Activated T-cell treated with anti-CD3 and anti-CD28 coated beads, Interleukin-2, amount 50 U/mL, for 72 hours (primary cell): ENCODE results near the gene GABBR2. TPM values are rescaled to one million over a fixed set of nuclear protein-coding genes. Genes with fewer than 3 reads are reported as not detected.
A peak's percentile ranks its signal among the peaks of the same experiment; 100 is the strongest.
"Not testable (repeated sequence)": the region's sequence is repeated elsewhere in the genome, so short reads cannot be mapped to it uniquely, and the experiment has no call there.

ENCODE experiments used
- ATAC-seq, 2 donors: fragments of 150-1000 bp; cut with Tn5 transposase; replicated peaks in 1 of 2; 2 replicates each; pipeline ENCODE4 v1.10.0; 2021; ENCODE audit warnings: moderate library complexity in 2 of 2, mild to moderate bottlenecking in 1 of 2
- DNase-seq, 2 donors: peaks; one replicate each; pipeline ENCODE4 v3.0.0; 2021 to 2022; ENCODE audit warnings: mixed read lengths in 1 of 2
- H3K27ac Mint-ChIP-seq: one replicate; pipeline ENCODE4 v1.8.0; 2022; ENCODE audit warnings: mild to moderate bottlenecking, moderate library complexity, mixed read lengths
- H3K27me3 Mint-ChIP-seq: one replicate; pipeline ENCODE4 v1.8.0; 2022; ENCODE audit warnings: low read depth, mixed read lengths
- H3K36me3 Mint-ChIP-seq, 2 donors: one replicate each; pipeline ENCODE4 v1.8.0; 2022; ENCODE audit warnings: mixed read lengths in 2 of 2, mild to moderate bottlenecking in 1 of 2; ENCODE audit not compliant: insufficient read depth in 2 of 2
- H3K4me1 Mint-ChIP-seq: one replicate; pipeline ENCODE4 v1.8.0; 2022; ENCODE audit warnings: low read depth, mixed read lengths
- H3K4me3 Mint-ChIP-seq, 2 donors: one replicate each; pipeline ENCODE4 v1.8.0; 2022; ENCODE audit warnings: mild to moderate bottlenecking in 2 of 2, mixed read lengths in 2 of 2, moderate library complexity in 2 of 2
- H3K9me3 Mint-ChIP-seq, 2 donors: one replicate each; pipeline ENCODE4 v1.8.0; 2022; ENCODE audit warnings: mixed read lengths in 2 of 2
- total RNA-seq, 2 donors: library from RNA; stranded (reverse); gene quantifications; one replicate each; pipeline ENCODE4 v1.2.3, GENCODE V29; 2022

GABBR2 gene
- total RNA-seq, 2 donors from 2014 or later: not detected

DNA sequence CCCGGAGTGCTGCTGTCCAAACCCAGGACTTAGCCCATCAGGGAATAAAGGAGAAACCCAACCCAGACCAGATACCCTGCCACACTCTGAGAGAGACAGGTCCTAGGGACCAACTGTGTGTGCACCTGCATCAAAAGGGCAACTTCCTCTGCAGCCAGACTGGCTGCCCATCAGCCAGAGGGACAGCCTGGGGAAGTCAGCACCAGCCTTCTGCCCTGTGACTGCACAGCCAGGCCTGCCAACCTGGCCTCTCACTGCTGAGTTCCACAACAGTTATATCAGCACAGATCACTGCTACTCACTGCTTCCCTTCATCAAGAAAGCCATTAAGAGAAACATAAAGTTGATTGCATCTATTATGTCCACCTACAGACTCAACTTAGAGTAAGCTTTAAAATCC, 18.0 kb downstream of the GABBR2 start:
- no peaks in the 10 kb centered on the region for H3K4me1 Mint-ChIP-seq
- peaks cover 23% of the 10 kb centered on the region for H3K27me3 Mint-ChIP-seq
- no peak overlapping the region for H3K27ac Mint-ChIP-seq
- no peaks in the 10 kb centered on the region for H3K9me3 Mint-ChIP-seq
- ATAC-seq (no peak), DNase-seq (no peak)
- no peaks in the 10 kb centered on the region for H3K36me3 Mint-ChIP-seq
- no peak overlapping the region for H3K4me3 Mint-ChIP-seq

DNA sequence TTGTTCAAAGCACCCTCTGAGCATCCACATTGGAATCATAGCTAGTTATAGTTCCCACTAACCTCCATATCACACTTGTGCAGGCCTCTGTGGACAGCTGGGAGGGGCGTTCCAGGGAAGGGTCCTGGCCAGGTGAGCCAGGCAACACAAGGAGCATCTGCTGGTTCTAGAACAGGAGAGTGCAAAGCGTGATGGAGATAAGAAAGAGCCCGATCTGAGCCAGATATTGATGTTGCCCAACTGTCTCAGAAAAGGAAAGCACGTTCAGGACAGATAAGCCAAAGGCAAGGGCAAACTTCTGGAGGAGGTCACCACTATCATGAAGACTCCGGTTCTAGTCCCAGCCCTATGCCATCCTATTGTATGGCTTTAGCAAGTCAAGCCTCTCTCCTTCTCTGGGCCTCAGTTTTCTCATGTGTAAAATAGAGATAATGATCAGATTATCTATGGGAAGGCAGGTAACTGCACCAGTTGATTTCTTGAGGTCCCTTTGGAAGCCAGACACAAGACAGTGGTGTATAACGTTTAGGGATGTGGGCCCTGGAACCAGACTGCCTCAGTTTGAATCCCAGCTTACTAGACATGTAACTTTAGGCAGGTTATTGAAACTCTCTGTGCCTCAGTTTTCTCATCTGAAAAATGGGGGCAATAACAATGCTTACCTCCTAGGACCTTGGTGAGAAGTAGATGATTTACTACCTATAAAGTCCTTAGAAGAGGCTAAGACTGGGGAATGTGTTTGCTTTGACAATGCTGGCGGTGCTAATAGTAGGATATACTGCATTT, 19.8 kb downstream of the GABBR2 start:
- no peak for ATAC-seq
- Mint-ChIP-seq H3K27ac (no peak overlapping the region), H3K9me3 (no peaks in the 10 kb centered on the region), H3K27me3 (peaks cover 5% of the 10 kb centered on the region), H3K36me3 (no peaks in the 10 kb centered on the region), H3K4me3 (no peak overlapping the region), H3K4me1 (no peaks in the 10 kb centered on the region)
- no peak for DNase-seq

DNA sequence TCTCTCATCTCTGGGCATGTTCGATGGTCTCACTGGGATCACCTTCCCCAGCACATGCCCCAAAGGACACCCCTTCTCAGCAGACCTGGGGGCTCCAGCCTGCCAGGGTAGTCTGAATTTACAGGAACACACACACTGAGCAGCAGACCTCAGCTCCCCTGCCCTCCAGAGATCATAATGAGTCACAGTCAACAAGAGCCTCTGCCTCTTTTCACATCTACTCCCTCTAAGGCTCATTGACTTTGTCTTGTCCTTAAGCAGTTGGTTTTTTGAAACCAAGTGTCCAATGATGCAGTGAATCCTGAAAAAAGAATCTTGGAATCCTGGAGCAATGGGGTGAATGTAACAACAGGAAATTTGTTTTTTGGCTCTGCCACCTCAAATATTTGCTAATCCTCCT, 20.8 kb downstream of the GABBR2 start:
- Mint-ChIP-seq H3K36me3 (no peaks in the 10 kb centered on the region), H3K27ac (no peak overlapping the region), H3K27me3 (no peaks in the 10 kb centered on the region), H3K4me3 (no peak overlapping the region), H3K4me1 (no peaks in the 10 kb centered on the region), H3K9me3 (no peaks in the 10 kb centered on the region)
- ATAC-seq (no peak), DNase-seq (no peak)

DNA sequence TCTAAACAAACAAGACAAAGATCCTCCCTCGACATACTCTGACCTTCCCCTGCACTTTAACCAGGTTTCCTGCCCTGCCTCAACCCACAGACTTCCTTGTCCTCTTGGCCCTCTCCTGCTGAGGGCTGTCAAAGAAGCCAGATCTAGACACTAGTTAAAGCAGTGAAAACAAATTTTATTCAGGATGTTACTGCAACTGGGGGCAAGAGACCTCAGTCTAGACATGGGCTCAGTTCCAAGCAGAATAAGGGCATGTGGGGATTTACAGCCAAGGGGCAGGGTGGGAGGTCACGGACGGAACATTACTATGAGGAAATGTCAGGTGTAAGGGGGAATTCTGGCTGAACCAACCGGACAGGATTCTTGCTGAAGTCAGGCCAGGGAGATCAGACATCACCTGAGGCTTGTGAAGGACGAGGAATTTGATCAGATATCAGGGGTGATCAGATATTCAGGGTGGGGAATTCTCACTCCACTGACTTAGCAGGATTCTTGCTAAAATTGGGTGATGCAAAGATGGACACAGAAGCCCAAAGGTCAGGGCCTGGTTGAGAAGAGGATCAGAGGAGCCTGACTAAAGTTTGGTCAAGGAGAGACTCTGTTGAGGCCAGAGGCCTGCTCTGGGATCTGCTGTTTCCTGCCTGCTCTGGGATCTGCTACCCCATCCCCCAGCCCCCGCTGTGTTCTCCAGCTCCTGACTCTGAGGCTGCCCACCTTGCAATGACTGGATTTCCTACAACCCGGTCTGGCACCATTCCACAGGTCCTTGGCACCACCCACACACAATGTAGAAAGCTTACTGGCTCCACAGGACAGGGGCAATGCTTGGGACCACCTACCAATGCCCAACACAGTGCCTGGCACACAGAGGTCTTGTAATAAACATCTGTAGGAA, 21.5 kb downstream of the GABBR2 start:
- Mint-ChIP-seq H3K36me3 (no peaks in the 10 kb centered on the region), H3K27ac (no peak overlapping the region), H3K27me3 (no peaks in the 10 kb centered on the region), H3K9me3 (no peaks in the 10 kb centered on the region), H3K4me1 (no peaks in the 10 kb centered on the region), H3K4me3 (no peak overlapping the region)
- DNase-seq: no peak
- no peak for ATAC-seq

DNA sequence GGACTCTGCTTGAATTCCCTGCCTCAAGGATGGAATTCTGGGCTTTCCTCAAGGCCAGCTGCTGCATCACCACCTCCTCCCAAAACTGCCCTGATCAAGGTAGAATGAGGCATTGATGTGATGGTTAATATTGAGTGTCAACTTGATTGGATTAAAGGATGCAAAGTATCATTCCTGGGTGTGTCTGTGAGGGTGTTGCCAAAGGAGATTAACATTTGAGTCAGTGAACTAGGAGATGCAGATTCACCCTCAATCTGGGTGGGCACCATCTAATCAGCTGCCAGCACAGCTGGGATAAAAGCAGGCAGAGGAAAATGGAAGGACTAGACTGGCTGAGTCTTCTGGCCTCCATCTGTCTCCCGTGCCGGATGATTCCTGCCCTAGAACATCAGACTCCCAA, 23.9 kb downstream of the GABBR2 start:
- H3K27ac Mint-ChIP-seq, H3K4me1 Mint-ChIP-seq, ATAC-seq, H3K27me3 Mint-ChIP-seq, H3K4me3 Mint-ChIP-seq, H3K36me3 Mint-ChIP-seq, DNase-seq, H3K9me3 Mint-ChIP-seq: not testable (repeated sequence)

DNA sequence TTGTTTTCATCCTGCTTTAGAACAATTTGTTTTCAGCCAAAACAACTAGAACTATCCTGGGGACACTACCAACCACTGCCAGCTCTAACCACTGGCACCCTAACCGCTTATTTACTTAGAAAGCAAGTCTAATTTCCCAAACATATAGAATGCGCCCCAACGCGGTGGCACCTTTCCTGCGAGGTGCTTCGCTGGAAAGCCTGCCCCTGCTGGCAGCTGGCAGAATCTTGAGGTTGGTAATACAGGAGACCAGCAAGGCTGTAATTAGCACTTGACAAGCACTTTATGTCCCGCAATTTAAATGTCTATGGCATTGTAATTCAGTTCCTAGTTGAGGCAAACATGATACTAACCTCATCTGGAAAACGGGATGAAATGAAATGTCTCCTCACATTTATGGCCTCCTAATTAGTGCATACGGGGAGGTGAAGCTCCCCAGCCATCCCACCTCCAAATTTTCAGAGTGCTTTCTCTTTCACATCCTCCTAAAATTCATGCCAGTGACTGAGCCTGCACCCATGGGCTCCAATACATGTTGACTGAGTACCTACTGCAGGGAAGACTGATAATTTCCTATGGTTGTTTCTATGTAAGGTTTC, 30.4 kb downstream of the GABBR2 start:
- no peaks in the 10 kb centered on the region for H3K4me1 Mint-ChIP-seq
- H3K4me3 Mint-ChIP-seq: no peak overlapping the region
- H3K9me3 Mint-ChIP-seq: peaks cover 0 to 2% of the 10 kb centered on the region in 2 donors
- H3K27me3 Mint-ChIP-seq: peaks cover 30% of the 10 kb centered on the region
- DNase-seq (peak in 1 of 2 donors; percentile 8), ATAC-seq (no peak)
- H3K27ac Mint-ChIP-seq: no peak overlapping the region
- no peaks in the 10 kb centered on the region for H3K36me3 Mint-ChIP-seq

DNA sequence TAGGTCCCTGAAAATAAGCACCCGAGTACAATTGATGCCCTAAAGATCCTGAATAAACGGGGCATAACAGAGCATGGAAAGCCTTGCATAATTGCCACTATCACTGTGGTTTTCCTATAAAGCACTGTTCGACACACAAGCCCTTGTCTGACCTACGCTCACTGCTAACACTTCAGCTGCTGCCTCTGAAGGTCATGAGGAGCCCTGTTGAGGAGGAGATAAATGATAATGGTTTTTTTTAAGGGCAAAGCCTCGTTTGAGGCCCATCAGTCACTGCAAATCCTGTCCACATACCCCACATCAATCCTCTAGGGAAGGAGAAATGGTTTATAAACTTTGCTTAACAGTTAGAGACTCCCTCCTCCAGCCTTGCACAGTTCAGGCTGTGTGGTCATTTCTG, 35.1 kb downstream of the GABBR2 start:
- Mint-ChIP-seq H3K9me3 (peaks cover 0 to 2% of the 10 kb centered on the region in 2 donors), H3K4me3 (no peak overlapping the region), H3K27ac (no peak overlapping the region), H3K36me3 (no peaks in the 10 kb centered on the region), H3K27me3 (peaks cover 31% of the 10 kb centered on the region), H3K4me1 (no peaks in the 10 kb centered on the region)
- DNase-seq (no peak), ATAC-seq (no peak)

DNA sequence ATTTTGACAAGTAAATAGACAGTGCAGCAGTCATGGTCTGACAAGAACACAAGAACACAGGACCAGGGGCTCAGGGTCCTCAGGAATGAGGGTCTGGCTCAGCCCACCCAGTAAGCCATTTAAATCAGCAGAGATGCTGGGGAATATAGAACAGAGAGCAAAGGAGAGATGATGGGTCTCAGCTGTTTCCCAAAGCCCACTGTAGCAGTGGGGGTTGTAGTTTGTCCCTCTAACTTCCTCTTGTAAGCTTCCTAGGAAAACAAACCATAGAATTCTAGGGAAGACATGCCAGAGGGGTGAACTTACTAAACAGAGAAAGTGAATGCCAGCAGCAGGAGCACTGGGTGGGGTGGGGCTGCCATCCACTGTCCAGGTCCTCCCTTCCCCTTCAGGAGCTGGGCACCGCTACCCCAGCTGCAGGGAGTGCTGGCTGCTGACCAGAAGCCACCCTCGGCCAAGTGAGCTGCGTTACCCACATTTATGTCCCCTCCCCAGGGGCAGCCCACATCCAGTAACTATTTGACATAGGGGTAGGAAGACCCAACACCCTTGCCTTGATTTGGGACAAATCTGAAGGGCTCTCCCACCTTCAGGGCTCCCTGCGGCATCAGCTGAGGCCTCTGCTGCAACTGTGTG, 41.6 kb downstream of the GABBR2 start:
- ATAC-seq: no peak
- H3K4me1 Mint-ChIP-seq: no peaks in the 10 kb centered on the region
- H3K36me3 Mint-ChIP-seq: no peaks in the 10 kb centered on the region
- no peaks in the 10 kb centered on the region for H3K9me3 Mint-ChIP-seq
- H3K4me3 Mint-ChIP-seq: no peak overlapping the region
- DNase-seq: no peak
- no peak overlapping the region for H3K27ac Mint-ChIP-seq
- peaks cover 8% of the 10 kb centered on the region for H3K27me3 Mint-ChIP-seq

DNA sequence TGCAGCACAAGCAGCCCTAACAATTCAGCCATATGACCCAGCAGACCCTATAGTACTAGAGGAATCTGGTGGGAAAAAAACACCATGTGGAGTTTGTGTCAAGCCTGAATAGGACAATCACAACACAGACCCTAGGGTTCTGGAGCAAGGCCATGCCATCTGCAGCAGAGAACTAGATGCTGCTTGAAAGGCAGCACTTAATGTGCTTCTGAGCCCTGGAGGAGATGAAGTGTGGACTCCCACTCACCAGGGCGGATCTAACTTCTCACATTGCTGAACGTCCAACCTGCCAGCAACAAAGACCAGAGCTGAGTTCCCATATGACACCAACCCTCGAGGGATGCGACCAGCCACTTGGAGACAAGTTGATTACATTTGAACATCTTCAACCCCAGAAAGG, 43.2 kb downstream of the GABBR2 start:
- ATAC-seq (no peak), DNase-seq (no peak)
- Mint-ChIP-seq H3K36me3 (no peaks in the 10 kb centered on the region), H3K4me1 (no peaks in the 10 kb centered on the region), H3K27ac (no peak overlapping the region), H3K4me3 (no peak overlapping the region), H3K27me3 (peaks cover 8% of the 10 kb centered on the region), H3K9me3 (no peaks in the 10 kb centered on the region)

DNA sequence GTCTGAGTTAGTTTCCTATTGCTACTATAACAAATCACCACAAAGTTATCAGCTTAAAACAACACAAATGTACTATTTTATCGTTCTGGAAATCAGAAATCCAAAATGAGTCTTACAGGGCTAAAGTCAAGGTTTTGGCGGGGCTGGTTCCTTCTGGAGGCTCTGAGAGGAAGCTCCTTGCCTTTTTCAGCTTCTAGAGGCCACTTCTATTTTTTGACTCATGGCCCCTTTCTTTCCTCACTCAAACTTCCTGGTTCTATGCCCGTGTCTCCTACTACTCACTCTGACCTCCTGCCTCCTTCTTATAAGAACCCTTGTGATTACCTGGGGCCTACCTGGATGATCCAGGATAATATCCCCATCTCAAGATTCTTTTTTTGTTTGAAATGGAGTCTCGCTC, 48.2 kb downstream of the GABBR2 start:
- no peaks in the 10 kb centered on the region for H3K9me3 Mint-ChIP-seq
- DNase-seq: no peak

DNA sequence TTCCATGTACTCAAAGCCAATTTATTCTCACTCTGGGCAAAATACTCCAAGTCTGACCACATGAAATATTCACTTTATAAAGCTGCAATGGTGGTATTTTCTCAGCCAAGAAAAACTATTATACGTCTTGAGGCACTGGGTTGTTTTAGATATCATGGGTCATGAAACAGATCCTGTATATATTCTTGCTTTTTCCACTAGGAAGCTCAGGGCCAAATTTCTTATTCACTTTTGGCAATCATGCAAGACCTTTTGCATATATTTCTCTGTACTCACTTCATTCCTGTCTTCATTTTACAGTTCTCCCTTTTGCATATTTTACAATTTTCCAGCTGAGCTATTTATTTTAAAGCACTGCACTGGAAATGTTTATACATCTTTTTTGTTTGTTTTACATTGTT, 49.8 kb downstream of the GABBR2 start:
- Mint-ChIP-seq H3K36me3 (no peaks in the 10 kb centered on the region), H3K4me3 (no peak overlapping the region), H3K9me3 (peaks cover 2% of the 10 kb centered on the region in 2 donors), H3K27ac (no peak overlapping the region), H3K4me1 (no peaks in the 10 kb centered on the region), H3K27me3 (peaks cover 12% of the 10 kb centered on the region)
- DNase-seq (no peak), ATAC-seq (no peak)

More for the DNA sequence above, 48.2 kb downstream of the GABBR2 start:
- H3K27ac Mint-ChIP-seq: no peak overlapping the region
- no peaks in the 10 kb centered on the region for H3K4me1 Mint-ChIP-seq
- peaks cover 10% of the 10 kb centered on the region for H3K27me3 Mint-ChIP-seq
- no peak overlapping the region for H3K4me3 Mint-ChIP-seq
- no peak for ATAC-seq
- no peaks in the 10 kb centered on the region for H3K36me3 Mint-ChIP-seq

DNA sequence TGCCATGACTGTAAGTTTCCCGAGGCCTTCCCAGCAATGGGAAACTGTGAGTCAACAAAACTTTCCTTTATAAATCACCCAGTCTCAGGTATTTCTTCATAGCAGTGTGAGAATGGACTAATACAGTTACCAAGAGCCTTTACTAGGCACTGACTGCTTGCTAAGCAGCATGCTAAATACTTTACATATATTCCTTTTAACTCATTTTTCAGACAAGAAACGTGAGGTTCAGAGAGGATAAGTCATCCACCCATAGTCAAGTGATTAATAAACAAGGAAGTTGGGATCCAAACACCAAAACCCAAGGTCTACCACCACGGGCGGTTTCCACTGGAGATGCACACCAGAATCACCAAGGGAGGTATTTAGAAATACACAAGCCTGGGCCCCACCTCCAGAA, 50.8 kb downstream of the GABBR2 start:
- no peak for DNase-seq
- H3K27ac Mint-ChIP-seq: no peak overlapping the region
- no peaks in the 10 kb centered on the region for H3K4me1 Mint-ChIP-seq
- no peak overlapping the region for H3K4me3 Mint-ChIP-seq
- no peak for ATAC-seq
- peaks cover 12% of the 10 kb centered on the region for H3K27me3 Mint-ChIP-seq
- peaks cover 2% of the 10 kb centered on the region in 2 donors for H3K9me3 Mint-ChIP-seq
- no peaks in the 10 kb centered on the region for H3K36me3 Mint-ChIP-seq

DNA sequence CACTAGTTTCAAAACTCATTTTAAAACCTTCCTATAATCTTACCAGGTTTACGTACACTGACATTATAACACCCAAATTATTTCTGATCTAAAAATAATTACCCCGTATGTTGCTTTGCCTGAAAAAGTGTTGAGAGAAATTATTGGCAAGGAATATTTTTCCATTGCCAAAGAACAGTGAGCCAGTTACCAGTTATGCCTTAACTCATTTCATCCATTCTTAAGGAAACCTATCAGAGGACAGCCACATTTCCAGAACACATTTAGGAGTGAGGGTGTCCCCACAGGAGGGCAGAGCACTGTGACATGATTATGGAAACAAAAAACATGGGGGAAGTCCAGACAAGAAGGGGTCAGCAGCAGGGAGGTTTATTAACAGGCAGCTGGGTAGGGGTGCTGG, 52.2 kb downstream of the GABBR2 start:
- DNase-seq: no peak
- Mint-ChIP-seq H3K36me3 (no peaks in the 10 kb centered on the region), H3K4me3 (no peak overlapping the region), H3K9me3 (peaks cover 2% of the 10 kb centered on the region in 2 donors), H3K27me3 (peaks cover 19% of the 10 kb centered on the region), H3K4me1 (no peaks in the 10 kb centered on the region), H3K27ac (no peak overlapping the region)
- no peak for ATAC-seq
